Epithelial cell of alveolus of lung (primary cell): ENCODE data around the gene CTDNEP1. TPM values are rescaled to one million over a fixed set of nuclear protein-coding genes. Genes with fewer than 3 reads are reported as not detected.

Experiments
- total RNA-seq: library from RNA; depleted of rRNA; stranded (reverse); fragments of >200 nt; gene quantifications from 2 replicates; pipeline ENCODE4 v1.2.1, GENCODE V29; 2015

CTDNEP1 gene
- total RNA-seq: 64.9 and 130 TPM in 2 replicates

DNA sequence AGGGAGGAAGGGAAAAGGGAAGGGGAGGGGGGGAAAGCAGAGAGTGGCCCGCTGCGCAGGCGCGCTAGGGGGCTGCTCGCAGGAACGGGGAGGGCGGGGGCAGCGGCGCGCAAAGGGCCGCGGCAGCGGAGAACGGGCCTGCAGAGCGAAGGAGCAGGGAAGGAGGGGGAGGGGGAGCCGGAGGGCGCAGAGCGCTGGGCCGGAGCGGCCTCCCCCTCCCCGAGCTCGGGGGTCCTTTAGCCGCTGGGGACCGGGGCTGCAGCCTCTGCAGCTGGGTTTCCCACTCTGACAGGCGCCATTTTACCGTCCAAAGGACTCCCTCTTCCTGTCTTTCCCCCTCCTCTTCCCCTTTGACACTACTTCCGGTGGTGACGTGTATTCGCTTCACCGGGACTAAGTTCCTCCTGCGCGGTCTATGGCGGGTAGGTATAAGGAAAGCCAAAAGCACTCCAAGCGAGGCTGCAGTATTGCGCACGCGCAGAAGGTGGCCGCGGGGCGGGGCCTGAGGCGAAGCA lies at the start of gene CTDNEP1:
Gene CTDNEP1 (minus strand): TSS at position 74 of the 515 bp plus-strand sequence. CDS start 438 bp downstream, outside the sequence.

DNA sequence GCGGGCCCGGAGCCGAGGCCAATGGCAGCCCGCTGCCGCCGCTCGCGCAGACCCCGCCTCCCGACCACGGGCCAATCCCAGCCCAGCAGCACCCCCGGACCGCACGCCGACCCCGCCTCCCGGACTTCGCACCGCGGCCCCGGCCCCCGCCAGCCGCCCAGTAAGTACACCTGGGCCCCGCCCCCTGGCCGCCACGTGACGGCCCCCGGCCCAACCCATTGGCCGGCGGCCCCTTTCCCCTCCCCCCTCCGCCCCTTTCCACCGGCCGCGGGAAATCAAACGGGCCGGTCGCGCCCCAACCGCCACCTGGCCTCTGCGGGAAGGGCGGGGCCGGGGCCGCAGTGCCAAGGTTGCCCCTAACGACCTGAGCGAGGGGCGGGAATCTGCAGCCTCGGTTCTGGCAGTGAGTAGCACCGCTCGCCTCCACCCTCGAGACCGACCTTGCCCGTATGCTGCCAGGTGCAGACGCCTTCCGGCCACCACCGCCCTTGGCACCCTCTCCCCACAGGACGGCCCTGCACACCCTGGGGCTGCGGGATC lies 43.1 kb upstream of the CTDNEP1 start, which contains the start of gene YBX2:
Gene YBX2 (minus strand): TSS at position 26 of the 540 bp plus-strand sequence. CDS start 139 bp downstream, outside the sequence.

DNA sequence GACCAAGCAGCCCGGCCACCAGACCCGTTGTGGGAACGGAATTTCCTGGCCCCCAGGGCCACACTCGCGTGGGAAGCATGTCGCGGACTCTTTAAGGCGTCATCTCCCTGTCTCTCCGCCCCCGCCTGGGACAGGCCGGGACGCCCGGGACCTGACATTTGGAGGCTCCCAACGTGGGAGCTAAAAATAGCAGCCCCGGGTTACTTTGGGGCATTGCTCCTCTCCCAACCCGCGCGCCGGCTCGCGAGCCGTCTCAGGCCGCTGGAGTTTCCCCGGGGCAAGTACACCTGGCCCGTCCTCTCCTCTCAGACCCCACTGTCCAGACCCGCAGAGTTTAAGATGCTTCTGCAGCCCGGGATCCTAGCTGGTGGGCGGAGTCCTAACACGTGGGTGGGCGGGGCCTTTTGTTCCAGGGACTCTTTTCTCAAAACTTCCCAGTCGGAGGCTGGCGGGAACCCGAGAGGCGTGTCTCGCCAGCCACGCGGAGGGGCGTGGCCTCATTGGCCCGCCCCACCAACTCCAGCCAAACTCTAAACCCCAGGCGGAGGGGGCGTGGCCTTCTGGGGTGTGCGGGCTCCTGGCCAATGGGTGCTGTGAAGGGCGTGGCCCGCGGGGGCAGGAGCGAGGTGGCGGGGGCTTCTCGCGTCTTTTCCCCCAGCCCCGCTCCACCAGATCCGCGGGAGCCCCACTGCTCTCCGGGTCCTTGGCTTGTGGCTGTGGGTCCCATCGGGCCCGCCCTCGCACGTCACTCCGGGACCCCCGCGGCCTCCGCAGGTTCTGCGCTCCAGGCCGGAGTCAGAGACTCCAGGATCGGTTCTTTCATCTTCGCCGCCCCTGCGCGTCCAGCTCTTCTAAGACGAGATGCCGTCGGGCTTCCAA lies 29.8 kb upstream of the CTDNEP1 start, which contains the start of gene SLC2A4:
Gene SLC2A4 (plus strand): TSS at position 645 of the 879 bp plus-strand sequence. CDS start 217 bp downstream, at position 862.

DNA sequence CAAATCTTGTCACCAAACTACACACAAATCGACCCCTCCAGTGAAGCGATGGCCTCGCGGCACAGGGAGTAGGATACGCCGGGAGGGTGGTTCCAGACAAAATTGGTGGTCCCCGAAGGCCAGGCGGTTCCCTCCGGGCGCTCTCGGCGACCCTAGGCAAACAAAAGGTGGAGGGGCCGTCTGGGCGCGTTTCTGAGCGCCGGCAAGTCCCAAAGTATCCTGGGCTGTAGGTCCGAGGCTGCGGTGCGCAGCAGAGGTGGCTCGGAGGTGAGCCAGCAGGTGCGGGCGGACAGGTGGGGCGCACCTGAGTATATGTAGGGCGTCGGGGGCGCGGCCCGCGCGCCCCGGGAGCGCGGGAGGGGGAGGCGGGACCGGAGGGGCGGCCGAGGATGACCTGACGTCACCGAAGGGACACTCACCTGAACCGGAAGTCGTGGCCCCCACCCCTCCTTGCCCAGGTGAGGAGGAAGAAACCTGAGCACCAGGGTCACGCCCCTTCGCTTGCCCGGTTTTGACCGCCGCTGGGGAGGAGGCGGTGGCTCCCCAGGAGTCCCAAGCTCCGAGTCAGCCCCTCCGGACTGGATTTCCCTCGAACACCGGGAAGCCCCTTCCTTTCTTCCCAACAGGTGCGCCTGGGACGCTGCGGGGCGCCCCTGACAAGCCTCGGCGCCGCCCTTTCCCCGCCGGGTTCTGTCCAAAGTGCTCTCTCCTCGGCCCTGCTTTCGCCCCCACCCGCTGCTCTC lies 10.8 kb upstream of the CTDNEP1 start, which contains the start of gene CLDN7:
Gene CLDN7 (minus strand): TSS at position 287 of the 743 bp plus-strand sequence. CDS start 435 bp downstream, outside the sequence.

DNA sequence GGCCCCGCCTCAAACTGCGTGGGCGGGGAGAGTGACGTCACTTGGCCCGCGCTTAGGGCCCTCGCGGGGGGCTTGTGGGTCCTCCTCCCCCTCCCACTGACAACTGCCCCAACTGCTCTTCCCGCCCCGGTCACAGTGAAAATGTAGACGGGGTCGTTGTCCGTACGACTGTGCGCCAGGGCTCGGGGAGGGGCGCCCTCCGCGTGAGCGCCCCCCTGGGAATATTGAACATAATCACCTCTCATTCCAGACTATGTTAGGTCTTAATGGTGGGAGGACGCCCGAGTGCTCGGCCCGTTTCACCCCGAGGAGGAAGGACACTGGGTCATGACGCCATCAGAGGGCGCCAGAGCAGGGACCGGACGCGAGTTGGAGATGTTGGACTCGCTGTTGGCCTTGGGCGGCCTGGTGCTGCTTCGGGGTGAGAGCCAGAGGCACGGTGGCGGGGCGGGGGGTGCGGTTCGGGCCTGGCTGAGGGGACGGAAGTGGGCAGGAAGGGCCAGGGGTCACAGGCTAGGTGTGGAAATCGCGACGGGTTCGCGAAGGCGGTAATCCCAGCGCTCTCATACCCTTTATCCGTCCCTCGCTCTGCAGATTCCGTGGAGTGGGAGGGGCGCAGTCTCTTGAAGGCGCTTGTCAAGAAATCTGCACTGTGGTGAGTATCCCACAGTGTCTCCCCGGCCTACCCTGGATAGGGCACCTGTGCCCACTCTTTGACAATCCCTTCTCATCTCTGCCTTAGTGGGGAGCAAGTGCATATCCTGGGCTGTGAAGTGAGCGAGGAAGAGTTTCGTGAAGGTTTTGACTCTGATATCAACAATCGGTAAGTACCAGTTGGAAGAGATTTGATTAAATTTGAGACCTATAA lies 876 bp upstream of the CTDNEP1 start, which contains the start of gene ELP5:
Gene ELP5 (plus strand): TSS at position 40 of the 868 bp plus-strand sequence. CDS start 336 bp downstream, at position 376.

DNA sequence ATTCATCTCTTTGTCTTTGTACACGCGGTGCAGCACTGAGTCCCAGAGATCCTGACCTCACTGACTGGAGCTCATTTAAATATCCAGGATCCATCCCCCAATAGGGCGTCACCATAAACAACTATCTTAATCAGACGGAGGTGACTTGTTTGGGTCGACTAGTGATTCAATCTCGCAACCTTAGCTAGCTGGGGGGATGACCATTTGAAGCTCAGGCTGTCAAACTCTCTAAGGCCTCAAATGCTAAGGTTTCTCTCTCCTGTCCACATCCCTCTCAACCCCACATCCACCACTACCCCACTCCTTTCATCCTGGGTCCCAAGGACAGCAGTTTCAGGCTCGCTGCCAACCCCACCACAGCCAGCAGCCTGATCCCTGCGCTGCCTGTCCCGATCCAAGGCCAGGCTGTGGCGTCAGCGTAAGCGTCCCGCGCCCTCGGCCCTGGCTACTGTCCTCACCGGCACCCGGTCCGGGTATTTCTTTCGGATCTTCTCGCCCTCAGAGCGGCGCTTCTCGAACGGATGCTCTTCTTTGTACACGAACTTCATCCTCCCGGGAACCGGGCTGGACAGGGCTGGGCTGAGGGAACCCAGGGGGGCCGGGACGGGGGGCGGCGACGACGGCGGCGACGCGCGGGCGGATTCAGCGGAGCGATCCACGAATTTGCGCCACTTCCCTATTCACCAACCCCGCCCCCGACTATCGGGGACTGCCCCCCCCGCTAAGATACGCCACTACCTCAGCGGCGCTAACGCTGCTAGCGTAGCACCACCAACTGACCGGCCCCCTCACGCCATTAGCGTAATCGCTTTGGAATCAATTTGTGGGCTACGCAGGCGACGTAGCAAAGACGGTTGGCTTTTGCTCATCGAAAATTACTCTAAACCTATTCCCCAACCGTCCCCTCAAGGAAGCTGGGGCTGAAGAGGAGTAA lies 9.5 kb downstream of the CTDNEP1 start, which contains the start of gene GABARAP:
Gene GABARAP (minus strand): TSS at position 667 of the 934 bp plus-strand sequence. CDS start 119 bp downstream, at position 548.

DNA sequence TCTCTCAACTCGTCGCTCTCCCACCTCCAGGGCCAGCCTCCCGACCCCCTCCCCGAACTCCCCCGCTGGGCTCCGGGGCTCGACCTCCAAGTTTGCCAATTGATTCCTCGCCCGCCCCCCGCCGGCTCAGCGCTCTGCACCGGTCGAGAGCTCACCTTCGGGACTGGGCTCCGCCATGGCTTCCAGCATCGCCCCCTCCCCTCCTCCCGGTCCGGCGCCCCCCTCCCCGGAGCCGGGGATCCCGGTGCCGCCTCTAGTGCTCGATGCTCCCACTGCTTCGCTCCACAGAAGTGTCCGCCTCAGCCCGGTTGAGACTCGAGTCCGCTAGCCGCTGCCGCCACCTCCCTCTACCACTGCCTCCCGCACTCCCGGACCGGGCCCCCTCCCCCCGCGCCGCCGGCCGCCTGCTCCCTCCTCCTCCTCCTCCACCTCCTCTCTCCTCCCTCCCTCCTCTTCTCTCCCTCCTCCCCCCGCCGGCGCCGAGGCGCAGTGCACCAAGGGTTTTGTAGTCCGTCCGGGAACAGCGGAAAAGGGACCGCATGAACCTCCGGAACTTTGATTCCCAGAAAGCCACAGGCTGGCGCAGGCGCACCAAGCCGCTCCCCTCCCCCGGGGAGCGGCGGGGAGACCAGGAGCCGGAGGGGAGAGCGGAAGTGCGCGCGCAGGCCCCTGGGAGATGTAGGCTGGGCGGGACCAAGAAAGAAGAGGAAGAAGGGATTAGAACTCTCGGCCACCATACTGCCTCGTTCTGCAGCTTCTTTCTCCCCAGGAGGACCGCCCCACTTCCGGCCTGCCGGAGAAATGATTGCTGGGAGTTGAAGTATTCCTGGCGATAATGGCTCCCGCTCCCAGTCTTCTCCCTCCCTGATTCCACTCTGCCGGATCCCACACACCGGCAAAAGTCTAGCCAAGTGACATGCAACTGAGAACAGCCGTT lies 12.2 kb downstream of the CTDNEP1 start, which contains the start of gene PHF23:
Gene PHF23 (minus strand): TSS at position 367 of the 937 bp plus-strand sequence. CDS start 178 bp downstream, at position 189.

DNA sequence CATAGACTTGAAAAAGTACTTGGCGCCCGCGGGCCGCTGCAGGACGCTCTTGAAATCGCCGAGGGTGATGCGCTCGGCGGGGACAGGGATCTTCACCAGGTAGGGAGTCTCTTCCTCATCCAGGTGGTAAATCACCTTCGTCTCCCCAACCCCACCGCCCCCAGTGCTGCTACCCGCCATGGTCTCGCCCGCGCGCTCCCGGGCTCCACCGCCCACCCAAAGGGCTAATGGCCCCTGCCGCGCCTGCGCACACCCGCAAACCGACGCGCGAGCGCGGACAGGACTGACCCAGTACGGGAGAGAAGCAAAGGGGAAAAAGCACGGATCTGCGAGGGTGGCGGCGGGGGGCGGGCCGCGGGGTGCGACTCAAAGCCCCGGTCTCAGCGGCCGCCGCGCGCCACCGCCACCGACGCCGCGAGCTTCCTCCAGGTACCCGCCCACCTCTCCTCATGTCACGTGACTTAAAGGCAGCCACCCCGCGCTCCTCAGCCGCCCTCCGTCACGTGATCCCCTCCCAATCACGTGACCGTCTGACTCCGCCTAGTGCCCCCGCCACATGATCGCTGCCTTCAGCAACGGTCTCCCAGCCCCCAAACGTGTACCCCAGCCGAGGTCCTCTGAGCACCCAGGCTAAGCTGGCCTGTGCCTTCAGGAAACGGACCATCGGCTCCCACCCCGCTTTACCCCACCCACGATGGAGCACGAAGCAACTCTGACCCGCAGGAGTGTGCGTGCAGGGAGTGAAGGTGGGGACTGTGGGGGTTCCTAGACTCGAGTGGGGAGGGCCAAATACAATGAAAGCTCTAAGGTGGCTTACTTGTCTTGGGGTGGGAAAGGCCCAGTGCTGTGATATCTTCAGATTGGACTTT lies 17.2 kb downstream of the CTDNEP1 start, which contains the start of gene DVL2:
Gene DVL2 (minus strand): TSS at position 435 of the 869 bp plus-strand sequence. CDS start 255 bp downstream, at position 180.

DNA sequence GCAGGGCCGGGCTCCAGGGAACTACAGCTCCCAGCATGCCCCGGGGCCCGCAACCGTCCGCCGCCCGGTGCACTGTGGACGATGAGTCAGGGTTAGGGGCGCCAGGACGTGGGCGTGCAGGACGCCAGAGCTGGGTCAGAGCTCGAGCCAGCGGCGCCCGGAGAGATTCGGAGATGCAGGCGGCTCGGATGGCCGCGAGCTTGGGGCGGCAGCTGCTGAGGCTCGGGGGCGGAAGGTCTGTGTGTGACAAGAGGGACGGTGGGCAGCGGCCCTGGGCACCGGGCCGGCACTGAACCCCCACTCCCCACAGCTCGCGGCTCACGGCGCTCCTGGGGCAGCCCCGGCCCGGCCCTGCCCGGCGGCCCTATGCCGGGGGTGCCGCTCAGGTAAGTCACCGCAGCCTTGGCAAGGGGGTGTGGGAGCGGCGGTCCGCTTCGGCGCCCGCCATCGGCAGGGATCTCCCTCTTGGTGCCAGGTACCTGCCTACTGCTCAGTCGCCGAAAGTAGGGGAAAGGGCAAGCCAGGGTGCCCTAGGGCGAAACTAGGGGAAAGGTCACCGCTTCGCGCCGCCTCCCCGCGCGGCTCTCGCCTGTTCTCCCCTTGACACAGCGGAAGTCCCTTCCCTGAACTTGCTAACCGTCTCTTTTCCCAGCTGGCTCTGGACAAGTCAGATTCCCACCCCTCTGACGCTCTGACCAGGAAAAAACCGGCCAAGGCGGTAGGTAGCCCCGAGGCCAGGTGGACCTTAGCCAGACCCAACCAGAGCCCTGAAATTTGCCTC lies 31.5 kb downstream of the CTDNEP1 start, which contains the start of the genes ACADVL and DLG4:
Gene ACADVL (plus strand): TSS at position 127 of the 781 bp plus-strand sequence. CDS start 47 bp downstream, at position 174.
Gene DLG4 (minus strand): TSS at position 25 of the 781 bp plus-strand sequence.

Other genes with a start within 250 kb of the CTDNEP1 start
- 235 and 246 TPM in 2 replicates for gene RNASEK, start 239.1 kb downstream of the CTDNEP1 start, total RNA-seq
- 0.24 and 1.4 TPM in 2 replicates for gene BCL6B, start 228.7 kb downstream of the CTDNEP1 start, total RNA-seq
- 0.16 and 1.7 TPM in 2 replicates for gene SLC16A13, start 215.7 kb downstream of the CTDNEP1 start, total RNA-seq
- gene SLC16A11, start 207.6 kb downstream of the CTDNEP1 start, total RNA-seq: not detected in 2 replicates
- not detected in 2 replicates for gene CLEC10A, start 171.5 kb downstream of the CTDNEP1 start, total RNA-seq
- not detected in 2 replicates for gene ASGR2, start 136.9 kb downstream of the CTDNEP1 start, total RNA-seq
- gene ASGR1, start 72.4 kb downstream of the CTDNEP1 start, total RNA-seq: 0.80 and 1.0 TPM in 2 replicates
- gene DLG4, start 31.9 kb downstream of the CTDNEP1 start, total RNA-seq: 11.8 and 18.9 TPM in 2 replicates
- 184 and 242 TPM in 2 replicates for gene ACADVL, start 31.8 kb downstream of the CTDNEP1 start, total RNA-seq
- gene DVL2, start 17.2 kb downstream of the CTDNEP1 start, total RNA-seq: 50.8 and 59.7 TPM in 2 replicates
- 55.6 and 63.3 TPM in 2 replicates for gene PHF23, start 12.3 kb downstream of the CTDNEP1 start, total RNA-seq
- gene GABARAP, start 9.3 kb downstream of the CTDNEP1 start, total RNA-seq: 310 and 533 TPM in 2 replicates
- gene ELP5, start 481 bp upstream of the CTDNEP1 start, total RNA-seq: 34.9 and 40.0 TPM in 2 replicates
- gene CLDN7, start 10.7 kb upstream of the CTDNEP1 start, total RNA-seq: 1.8 and 23.0 TPM in 2 replicates
- gene SLC2A4, start 30.0 kb upstream of the CTDNEP1 start, total RNA-seq: 0.13 and 0.96 TPM in 2 replicates
- gene YBX2, start 42.9 kb upstream of the CTDNEP1 start, total RNA-seq: 3.9 TPM in 1 of 2 replicates, not detected in the other
- gene EIF5A, start 55.9 kb upstream of the CTDNEP1 start, total RNA-seq: 167 and 647 TPM in 2 replicates
- gene GPS2, start 63.6 kb upstream of the CTDNEP1 start, total RNA-seq: 36.5 and 37.0 TPM in 2 replicates
- gene NEURL4, start 77.6 kb upstream of the CTDNEP1 start, total RNA-seq: 7.5 and 10.5 TPM in 2 replicates
- gene ACAP1, start 84.8 kb upstream of the CTDNEP1 start, total RNA-seq: 1.5 and 2.7 TPM in 2 replicates
- gene KCTD11, start 100.4 kb upstream of the CTDNEP1 start, total RNA-seq: 11.4 and 17.8 TPM in 2 replicates
- gene TMEM95, start 103.4 kb upstream of the CTDNEP1 start, total RNA-seq: 0.13 TPM in 1 of 2 replicates, not detected in the other
- 0.65 and 2.2 TPM in 2 replicates for gene TNK1, start 129.4 kb upstream of the CTDNEP1 start, total RNA-seq
- 60.1 and 62.8 TPM in 2 replicates for gene PLSCR3, start 142.8 kb upstream of the CTDNEP1 start, total RNA-seq
- 130 and 211 TPM in 2 replicates for gene TMEM256, start 152.4 kb upstream of the CTDNEP1 start, total RNA-seq
- gene NLGN2, start 156.1 kb upstream of the CTDNEP1 start, total RNA-seq: 18.5 and 38.1 TPM in 2 replicates
- not detected in 2 replicates for gene SPEM1, start 168.6 kb upstream of the CTDNEP1 start, total RNA-seq
- not detected in 2 replicates for gene SPEM2, start 173.9 kb upstream of the CTDNEP1 start, total RNA-seq
- not detected in 2 replicates for gene SPEM3, start 177.1 kb upstream of the CTDNEP1 start, total RNA-seq
- gene TMEM102, start 183.7 kb upstream of the CTDNEP1 start, total RNA-seq: 3.8 and 8.9 TPM in 2 replicates
- gene FGF11, start 187.8 kb upstream of the CTDNEP1 start, total RNA-seq: 2.1 and 7.3 TPM in 2 replicates
- 5.2 and 11.9 TPM in 2 replicates for gene CHRNB1, start 193.3 kb upstream of the CTDNEP1 start, total RNA-seq
- gene ZBTB4, start 227.9 kb upstream of the CTDNEP1 start, total RNA-seq: 24.3 and 39.0 TPM in 2 replicates
- not detected in 2 replicates for gene SLC35G6, start 229.7 kb upstream of the CTDNEP1 start, total RNA-seq
- 55.6 and 62.1 TPM in 2 replicates for gene POLR2A, start 232.6 kb upstream of the CTDNEP1 start, total RNA-seq